Right lung (tissue), 5 donors: Measurements from ENCODE around the gene SH3BP1. TPM values are rescaled to one million over a fixed set of nuclear protein-coding genes. Genes with fewer than 3 reads are reported as not detected.

Source experiments
- DNase-seq, 2 donors: peaks; one replicate each; pipeline ENCODE4 v3.0.0-alpha.2; 2013
- polyA plus RNA-seq, 5 donors: library from polyadenylated mRNA; unstranded; fragments of 120-200 nt; gene quantifications; one replicate each; pipeline versions ENCODE4 v1.2.1 to v1.2.3, GENCODE V29; 2013; ENCODE audit warnings: inconsistent platforms in 1 of 5, low replicate concordance in 1 of 5; ENCODE audit not compliant: insufficient read length in 5 of 5, insufficient read depth in 1 of 5

SH3BP1 gene
- polyA plus RNA-seq, 5 donors: 16.0 to 31.9 (median 23.0) TPM

DNA sequence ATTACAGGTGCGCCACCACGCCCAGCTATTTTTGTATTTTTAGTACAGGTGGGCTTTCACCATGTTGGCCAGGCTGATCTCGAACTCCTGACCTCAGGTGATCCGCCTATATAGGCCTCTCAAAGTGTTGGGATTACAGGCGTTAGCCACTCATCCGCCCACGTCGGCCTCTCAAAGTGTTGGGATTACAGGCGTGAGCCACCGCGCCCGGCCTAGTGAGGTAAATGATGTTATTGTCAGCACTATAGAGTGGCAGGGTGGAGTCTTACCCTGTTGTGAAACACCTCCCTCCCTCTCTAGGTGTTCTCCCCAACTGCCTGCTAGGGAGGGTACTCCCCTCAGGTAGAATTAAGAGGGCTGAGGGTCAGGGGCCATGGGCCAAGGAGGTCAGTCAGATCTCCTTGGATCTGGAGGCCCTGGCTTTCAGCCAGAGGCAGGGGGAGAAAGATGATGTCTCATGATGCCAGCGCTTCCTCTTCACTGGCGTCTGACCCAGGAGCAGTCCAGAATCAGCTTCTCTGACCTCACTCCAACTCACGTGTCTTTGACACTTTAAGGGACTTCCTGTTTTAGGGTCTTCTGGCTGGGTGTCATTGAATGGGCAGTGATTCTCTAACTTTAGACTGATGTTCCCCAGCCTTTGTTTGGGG lies 28.9 kb upstream of the SH3BP1 start:
- DNase-seq: no peak

DNA sequence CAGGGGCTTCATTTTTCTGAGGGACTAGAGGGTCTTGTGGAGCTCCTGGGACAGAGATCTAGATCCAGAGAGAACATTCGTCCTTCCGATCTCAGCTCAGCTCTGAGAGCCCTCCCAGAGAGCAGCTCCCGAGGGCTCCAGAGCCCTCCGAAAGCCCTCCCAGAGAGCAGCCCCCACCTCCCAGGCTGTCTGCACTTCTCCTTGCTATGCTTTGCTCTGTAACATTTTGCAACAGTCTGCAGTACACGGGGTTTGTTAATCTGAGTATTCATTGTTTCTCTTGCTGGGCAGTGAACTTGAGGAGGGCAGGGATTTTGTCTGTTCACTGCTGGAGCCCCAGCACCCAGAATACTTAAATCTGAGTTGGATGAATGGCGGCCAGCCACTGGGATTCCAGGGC lies 28.3 kb upstream of the SH3BP1 start:
- no peak for DNase-seq

DNA sequence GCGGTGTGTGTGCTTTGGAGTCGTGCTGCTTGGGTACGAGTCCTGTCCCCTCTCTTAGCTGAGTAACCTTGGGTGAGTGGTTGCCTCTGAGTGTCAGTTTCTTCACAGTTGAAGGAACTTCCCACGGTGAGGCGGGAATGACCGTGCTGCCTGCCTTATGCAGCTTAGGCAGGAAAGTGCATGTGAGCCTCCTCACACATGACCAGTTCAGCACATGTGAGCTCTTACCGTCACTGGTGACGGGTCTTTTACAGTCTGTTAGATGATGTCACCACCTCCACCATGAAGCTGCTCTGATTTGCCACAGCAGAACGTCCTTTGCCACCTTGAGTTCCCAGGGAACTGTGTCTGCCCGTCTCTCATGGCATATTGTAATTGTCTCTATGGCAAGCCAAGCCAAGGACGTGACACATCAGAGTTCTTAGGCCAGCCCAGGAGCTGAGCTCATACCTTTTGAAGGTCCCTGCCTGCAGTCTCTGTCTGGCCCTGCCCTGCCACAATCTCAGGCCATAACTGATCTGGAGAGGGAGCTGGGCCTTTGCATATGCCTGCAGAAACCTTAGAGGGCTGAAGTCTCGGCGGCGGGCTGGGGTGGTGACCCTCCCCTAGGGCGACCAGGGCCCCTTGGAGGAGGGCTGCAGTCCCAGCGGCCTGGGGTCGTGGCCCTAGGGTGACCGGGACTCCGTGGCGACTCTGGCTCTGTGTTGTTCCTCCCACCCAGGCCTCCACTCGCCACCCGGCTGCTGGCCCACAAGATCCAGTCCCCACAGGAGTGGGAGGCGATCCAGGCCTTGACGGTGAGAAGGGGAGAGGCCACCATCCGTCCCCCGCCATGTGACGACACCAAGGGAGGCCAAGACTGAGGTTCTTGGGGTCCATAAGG lies 23.0 kb upstream of the SH3BP1 start:
- DNase-seq: no peak

DNA sequence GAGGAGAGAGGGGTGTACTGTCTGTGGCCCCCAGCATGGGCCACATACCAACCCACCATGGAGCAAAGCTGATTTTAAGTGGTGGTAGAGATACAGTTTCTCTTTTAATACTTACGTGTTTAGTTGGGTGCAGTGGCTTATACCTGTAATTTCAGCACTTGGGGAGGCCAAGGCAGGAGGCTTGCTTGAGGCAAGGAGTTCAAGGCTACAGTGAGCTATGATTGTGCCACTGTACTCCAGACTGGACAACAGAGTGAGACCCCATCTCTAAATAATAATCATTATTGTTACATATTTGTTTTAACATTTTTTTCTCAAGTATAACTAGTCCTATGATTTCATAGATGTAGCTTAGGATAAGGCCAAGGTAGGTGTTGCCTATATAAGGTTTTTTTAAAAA lies 22.0 kb upstream of the SH3BP1 start:
- no peak for DNase-seq

DNA sequence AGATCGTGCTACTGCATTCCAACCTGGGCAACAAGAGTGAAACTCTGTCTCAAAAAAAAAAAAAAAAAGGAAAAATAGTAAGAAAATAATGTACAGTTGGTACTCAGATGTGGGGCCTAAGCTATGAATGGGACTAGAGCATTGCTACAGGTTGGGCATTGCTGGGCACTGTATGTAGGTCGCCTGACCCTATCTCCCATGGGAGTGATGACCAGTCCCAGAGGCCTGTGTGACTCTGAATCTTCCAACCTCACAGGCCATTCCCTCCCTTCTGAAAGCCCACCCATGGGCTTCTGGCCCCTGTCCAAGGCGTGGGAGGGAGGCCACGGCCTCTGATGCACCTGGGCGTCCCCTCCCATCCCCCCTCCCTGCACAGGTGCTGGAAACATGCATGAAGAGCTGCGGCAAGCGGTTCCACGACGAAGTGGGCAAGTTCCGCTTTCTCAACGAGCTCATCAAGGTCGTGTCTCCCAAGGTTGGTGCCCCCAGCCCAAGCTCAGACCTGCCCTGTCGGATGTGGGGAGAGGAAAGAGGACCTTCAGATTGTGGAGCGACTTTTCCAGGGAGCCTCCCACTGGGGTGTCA lies 21.3 kb upstream of the SH3BP1 start:
- no peak for DNase-seq

DNA sequence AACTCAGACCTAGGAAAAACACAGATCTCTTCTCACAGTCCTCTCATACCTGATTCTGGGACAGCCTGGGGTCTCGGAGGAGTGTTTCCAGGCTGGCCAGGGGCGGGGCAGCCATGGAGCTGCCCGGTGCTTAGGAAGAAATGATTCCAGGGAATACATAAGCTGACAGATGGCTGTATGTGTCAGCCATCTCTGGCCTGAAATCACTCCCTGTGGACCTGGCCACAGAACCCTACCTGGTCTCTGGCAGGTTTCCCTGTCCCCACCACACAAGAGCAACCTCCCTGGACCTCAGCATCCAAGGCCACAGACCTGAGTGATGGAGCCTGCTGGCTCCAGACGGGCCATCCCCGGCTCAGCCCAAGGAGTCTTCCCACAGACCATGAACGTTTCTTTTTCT lies 20.8 kb upstream of the SH3BP1 start:
- no peak for DNase-seq

DNA sequence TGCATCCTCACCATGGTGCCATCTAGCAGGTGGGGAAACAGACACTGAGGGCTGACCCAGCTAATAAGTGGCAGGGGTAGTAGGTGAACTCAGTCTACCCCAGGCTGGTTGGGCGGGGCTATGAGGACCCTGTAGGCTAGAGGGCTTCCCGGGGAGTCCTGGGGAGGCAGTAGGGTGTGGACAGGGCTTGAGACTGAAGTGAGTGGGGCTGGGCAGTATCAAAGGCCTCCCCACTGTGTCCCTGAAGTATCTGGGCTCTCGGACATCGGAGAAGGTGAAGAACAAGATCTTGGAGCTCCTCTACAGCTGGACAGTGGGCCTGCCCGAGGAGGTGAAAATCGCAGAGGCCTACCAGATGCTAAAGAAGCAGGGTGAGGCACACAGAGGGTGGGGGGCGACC lies 19.5 kb upstream of the SH3BP1 start:
- DNase-seq: no peak

DNA sequence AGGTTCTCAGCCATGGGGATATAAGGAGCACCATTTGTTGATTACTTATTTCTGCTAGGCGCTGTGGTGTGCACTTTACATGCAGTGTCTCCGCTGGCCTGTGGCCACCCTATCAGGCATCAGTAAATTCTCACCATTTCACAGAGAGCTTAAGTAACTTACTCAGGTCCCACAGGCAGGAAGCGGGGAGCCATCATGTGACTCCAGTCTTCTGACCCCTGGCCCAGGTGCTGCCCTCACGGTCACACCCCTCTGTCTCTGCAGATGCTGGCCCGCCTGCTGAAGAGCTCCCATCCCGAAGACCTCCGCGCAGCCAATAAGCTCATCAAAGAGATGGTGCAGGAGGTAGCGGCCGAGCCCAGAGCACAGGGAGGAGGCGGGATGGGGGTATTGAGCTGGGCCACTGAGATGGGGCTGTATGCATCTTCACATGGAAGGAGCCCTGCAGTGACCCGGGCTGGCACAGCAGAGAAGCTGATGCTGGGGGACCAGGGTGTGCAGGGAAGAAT lies 18.1 kb upstream of the SH3BP1 start:
- DNase-seq: no peak

DNA sequence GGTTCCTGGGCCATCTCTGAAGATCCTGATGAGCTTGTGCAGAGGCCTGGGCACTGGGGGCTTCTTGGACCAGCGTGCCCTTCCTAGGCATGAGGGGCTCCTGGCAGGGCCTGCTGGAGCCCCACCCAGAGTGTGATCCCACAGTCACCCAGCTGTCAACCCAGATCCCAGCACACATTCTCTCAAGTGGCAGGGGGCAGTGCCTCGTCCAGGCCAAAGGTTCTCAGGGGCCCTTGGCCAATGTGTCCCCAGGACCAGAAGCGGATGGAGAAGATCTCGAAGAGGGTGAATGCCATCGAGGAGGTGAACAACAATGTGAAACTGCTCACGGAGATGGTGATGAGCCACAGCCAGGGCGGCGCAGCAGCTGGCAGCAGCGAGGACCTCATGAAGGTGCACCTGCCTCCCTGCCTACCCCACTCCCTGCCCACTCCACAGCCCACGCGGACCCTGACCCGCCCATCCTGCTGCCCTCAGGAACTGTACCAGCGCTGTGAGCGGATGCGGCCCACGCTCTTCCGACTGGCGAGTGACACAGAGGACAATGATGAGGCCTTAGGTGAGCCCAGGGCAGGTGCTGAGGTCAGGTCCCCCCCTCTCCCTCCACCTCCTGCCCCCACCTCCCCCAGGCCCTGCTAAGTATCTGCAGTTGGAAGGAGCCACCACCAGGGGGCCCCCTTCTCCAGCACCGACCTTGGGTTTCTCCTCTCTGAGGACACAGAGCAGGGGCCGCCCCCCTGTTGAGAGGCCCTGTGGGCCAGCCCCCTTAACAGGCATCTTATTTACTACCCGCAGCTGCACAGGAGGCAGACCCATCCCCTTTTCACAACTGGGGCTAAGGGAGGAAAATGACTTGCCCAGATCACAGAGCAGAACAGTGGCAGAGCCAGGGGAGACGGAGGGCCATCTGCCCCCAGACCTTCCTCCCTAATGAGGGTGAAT lies 16.1 kb upstream of the SH3BP1 start:
- DNase-seq: no peak

DNA sequence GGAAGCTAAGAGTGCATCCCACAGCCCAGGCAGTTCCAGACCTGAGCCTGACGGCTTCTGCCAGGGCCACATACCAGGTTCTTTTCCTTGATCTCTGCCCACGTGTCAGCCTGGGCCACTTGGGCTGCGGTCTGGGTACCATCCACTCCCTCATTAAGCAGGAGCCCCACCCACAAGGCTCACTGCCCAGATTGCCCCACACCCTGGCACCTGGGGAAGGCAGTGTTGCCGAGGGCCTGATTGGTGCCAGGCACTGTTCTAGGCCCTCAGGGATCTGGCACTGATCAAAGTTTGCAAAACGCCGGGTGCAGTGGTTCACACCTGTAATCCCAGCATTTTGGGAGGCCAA lies 15.5 kb upstream of the SH3BP1 start:
- DNase-seq: no peak

DNA sequence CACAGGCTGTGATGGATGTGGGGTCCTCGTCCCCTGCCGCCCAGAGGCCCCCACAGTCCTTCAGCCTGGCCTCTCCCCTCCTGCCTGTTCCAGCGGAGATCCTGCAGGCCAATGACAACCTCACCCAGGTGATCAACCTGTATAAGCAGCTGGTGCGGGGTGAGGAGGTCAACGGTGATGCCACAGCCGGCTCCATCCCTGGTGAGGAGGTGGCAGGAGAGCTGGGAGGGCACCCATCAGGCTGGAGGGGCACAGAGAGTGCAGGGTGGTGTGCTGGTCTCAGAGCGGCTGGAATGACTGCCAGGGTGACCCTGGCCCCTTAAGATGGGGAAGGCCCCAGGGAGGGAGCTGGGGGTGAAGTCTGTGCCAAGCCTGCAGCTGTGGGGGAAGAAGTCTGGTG lies 14.6 kb upstream of the SH3BP1 start:
- DNase-seq: no peak

DNA sequence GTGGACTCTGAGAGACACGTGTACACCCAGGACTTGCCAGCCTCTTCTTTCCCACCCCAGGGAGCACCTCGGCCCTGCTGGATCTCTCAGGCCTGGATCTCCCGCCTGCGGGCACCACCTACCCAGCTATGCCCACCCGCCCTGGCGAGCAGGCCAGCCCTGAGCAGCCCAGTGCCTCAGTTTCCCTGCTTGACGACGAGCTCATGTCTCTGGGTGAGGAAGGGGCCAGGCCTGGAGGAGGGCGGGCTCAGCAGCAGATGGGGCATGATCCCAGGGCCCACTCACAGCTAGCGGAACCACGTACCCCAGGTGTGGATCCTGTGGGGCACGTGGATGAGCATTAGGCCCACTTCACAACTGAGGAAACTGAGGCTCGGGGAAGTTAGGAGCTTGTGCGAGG lies 13.7 kb upstream of the SH3BP1 start:
- no peak for DNase-seq

DNA sequence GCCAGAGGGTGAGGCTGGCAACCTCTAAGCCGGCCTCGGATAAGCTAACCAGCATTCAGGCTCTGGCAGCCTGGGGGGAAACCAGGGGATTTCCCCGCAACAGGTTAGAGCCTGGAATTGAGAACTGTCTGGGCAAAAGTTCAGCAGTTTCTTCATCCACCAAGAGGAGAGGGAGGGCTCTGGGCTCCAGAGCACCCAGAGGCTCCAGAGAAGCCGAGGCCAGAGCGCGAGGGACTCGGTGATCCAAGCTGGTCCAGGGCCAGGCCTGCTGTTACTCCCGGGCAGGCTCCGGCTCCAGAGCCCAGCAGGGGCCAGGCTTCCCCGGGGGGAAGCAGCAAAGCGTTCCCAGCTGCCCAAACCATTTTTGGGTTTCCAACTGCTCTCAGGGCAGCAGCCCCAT lies 13.3 kb upstream of the SH3BP1 start:
- no peak for DNase-seq

DNA sequence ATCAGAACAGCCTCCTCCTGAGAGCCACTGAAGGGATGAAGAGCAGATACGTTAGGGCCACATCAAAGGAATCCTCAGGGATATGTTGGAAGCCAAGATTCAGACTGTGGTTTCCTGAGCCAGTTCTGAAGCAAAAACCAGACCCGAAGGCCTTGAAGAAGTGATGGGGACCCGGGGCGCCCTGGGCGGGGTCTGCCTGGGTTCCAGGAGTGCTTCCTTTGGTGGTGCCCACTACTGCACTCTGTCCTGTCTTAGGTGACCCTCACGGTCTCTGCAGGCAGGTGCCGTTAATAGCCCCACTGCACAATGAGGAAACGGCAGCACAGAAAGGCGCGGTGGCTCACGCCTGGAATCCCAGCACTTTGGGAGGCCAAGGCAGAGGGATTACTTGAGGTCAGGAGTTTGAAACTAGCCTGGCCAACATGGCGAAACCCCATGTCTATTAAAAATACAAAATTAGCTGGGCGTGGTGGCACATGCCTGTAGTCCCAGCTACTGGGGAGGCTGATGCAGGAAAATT lies 12.9 kb upstream of the SH3BP1 start:
- DNase-seq: no peak

DNA sequence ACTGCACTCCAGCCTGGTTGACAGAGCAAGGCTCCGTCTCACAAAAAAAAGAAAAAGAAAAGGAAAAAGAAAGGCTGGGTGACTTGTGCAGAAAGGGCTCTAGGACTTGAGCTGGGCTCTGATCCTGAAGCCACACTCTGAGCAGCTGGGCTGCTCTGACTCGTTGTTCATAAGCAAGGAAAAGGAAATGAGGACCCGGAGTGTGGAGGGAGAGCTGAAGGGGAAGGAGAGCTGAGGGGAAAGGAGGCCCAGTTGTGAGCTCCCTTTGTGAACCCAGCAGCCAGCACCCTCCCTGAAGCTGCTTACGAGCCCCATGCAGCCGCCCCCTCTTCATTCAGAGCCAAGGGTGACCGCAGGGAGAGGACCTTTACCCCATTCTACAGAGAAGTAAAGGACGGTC lies 12.3 kb upstream of the SH3BP1 start:
- DNase-seq: no peak

DNA sequence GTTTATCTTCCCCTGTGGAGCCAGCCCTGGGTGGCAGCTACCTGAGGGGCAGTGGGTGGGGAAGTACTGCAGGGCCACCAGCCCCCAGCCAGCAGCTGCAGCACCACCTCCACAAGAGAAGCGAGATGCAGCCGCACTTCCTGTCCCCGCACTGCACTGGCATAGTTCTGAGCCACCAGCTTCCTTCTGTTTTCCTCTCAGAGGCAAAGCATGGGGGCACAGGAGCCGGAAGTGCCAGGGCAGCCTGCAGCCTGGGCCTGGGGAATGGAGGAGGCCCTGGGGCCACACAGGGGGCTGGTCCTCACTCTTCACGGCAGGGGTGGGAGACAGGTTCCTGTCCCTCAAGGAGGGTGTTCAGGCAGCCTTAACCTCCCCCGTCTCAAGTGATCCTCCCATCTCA lies 11.9 kb upstream of the SH3BP1 start:
- DNase-seq: no peak

DNA sequence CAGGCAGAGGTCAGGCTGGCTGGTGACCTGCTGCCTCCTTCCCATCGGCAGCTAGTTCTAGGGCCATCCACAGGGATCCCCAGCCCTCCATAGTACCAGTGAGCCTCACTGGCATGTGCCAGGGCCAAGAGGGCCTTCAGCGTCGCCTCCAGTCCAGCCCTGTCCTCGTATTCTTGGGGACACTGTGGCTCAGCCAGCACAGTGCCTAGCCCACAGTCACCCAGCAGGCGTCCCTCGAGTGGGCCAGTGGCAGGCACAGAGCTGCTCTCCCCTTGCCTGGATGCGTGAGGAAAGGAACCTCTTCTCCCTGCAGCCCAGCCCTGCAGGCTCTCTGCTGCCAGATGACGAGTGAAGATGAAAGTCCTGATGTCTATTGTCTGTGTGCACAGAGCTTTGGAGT lies 10.6 kb upstream of the SH3BP1 start:
- no peak for DNase-seq

DNA sequence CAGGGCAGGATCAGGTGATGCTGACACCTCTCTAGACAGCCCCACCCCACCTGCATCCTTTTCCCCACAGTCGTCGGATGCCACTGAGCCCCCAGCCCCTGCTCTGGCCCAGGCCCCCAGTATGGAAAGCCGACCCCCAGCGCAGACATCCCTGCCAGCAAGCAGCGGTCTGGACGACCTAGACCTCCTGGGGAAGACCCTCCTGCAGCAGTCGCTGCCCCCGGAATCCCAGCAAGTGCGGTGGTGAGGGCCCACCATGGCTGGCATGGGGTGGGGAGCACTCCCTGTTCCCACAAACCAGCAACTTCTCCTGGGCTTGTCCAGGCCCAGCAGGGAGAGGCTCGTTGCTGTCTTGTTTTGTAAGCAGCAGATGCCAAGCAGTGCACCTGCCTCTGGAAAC lies 9.5 kb upstream of the SH3BP1 start:
- no peak for DNase-seq

DNA sequence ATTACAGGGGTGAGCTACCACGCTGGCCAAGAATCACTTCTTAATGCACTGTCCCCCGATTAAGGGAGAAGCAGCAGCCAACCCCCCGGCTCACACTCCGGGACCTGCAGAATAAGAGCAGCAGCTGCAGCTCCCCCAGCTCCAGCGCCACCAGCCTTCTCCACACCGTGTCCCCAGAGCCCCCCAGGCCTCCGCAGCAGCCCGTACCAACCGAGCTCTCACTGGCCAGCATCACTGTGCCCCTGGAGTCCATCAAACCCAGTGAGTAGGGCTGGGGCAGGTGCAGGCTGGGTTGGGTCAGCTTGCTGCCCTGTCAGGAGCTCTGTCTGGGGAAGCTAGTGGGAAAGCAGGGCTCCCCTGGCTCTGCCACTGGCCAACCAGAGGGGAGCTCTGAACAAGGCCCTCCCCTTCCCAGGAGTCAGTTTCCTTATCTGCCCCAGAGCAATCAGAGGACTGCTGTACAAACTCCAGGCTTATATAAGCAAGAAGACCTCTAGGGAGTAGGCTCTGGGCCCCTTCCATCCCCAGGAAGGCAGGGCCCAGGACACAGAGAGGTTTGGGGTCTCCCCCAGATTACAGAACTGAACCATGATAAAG lies 8.5 kb upstream of the SH3BP1 start:
- no peak for DNase-seq

DNA sequence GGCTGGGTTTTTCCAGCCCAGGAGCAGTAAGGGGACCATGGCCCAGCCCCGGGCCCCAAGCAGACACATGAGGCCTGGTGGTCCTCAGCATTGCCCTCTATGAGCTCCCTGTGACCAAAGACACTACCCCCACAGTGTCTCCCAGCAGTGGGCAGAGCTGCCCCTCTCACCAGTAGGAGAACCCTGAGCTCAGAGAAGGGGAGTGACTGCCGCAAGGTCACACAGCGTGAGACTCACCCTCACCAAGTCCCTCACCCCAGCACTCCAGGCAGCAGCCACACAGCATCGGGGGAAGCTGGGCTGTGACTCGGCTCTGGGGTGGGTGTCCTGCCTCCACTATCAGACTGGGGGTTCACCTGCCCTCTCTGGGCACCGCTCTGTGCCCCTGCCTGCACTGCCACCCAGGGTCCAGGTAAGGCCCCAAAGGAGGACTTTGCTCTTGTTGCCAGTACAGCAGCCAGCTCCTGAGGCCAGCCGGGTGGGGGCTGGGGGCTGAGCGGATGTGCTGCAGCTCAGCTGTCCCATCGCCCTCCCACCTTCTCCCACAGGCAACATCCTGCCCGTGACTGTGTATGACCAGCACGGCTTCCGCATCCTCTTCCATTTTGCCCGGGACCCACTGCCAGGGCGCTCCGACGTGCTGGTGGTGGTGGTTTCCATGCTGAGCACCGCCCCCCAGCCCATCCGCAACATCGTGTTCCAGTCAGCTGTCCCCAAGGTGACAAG lies 7.9 kb upstream of the SH3BP1 start:
- DNase-seq: no peak
